H1 (cell line): ENCODE results near the gene NCOA6. TPM values are rescaled to one million over a fixed set of nuclear protein-coding genes. Genes with fewer than 3 reads are reported as not detected.

Experiments
- ATF3 ChIP-seq: IDR thresholded peaks from 2 replicates; pipeline ENCODE4 v1.6.1; 2011; ENCODE audit warnings: low read depth, mild to moderate bottlenecking, low read length; ENCODE audit not compliant: insufficient read depth
- BACH1 ChIP-seq: IDR thresholded peaks from 2 replicates; pipeline ENCODE4 v1.6.1; 2012; ENCODE audit warnings: low read length, improper control_type of control experiment
- CBX5 ChIP-seq: fragments of 300-800, 300-1000 bp; sonication (generic); IDR thresholded peaks from 2 replicates; pipeline ENCODE4 v1.7.1; 2016; ENCODE audit warnings: antibody characterized with exemption, low read length, low read depth
- CBX8 ChIP-seq: fragments of 300-800, 300-1000 bp; sonication (generic); IDR thresholded peaks from 2 replicates; pipeline ENCODE4 v1.7.1; 2016; ENCODE audit warnings: low read depth, low read length, borderline replicate concordance
- CHD7 ChIP-seq: fragments of 300-600 bp; sonication (generic); IDR thresholded peaks from 2 replicates; pipeline ENCODE4 v1.7.1; 2012; ENCODE audit warnings: low read length, moderate library complexity, mild to moderate bottlenecking, inconsistent platforms; ENCODE audit not compliant: insufficient replicate concordance
- CREB1 ChIP-seq: IDR thresholded peaks from 2 replicates; pipeline ENCODE4 v1.6.1; 2012; ENCODE audit warnings: inconsistent platforms
- EZH2 ChIP-seq: fragments of 200-600 bp; sonication (generic); IDR thresholded peaks from 2 replicates; pipeline ENCODE4 v1.7.1; 2012; ENCODE audit warnings: low read depth, mild to moderate bottlenecking, moderate library complexity, low read length, inconsistent platforms; ENCODE audit not compliant: severe bottlenecking
- POLR2A ChIP-seq, 2 experiments: IDR thresholded peaks; 1 replicate in 1 of 2; 2 replicates in 1 of 2; pipeline ENCODE4 v1.6.1; 2011; ENCODE audit warnings: low read depth in 2 of 2, low read length in 2 of 2, mild to moderate bottlenecking in 2 of 2; ENCODE audit errors: control extremely low read depth in 1 of 2
- SP2 ChIP-seq: IDR thresholded peaks from 2 replicates; pipeline ENCODE4 v1.6.1; 2012; ENCODE audit warnings: mild to moderate bottlenecking, low read length, inconsistent platforms
- SP4 ChIP-seq: IDR thresholded peaks from 2 replicates; pipeline ENCODE4 v1.6.1; 2012; ENCODE audit warnings: low read length, inconsistent platforms
- TEAD4 ChIP-seq: IDR thresholded peaks from 2 replicates; pipeline ENCODE4 v1.6.1; 2012; ENCODE audit warnings: low read depth, low read length, inconsistent platforms, mixed read lengths
- polyA plus RNA-seq, 7 experiments: library from polyadenylated mRNA; depleted of rRNA in 3 of 7; stranded (reverse) in 5 of 7; unstranded in 2 of 7; fragments of >200 nt in 5 of 7; fragments of 200-250 nt in 2 of 7; gene quantifications; 1 replicate in 5 of 7; 2 replicates in 1 of 7; 4 replicates in 1 of 7; pipeline versions ENCODE4 v1.2.1 to v1.2.3, GENCODE V29; 2011 to 2013; ENCODE audit warnings: missing spikeins in 2 of 7, mixed read lengths in 2 of 7
- total RNA-seq: library from RNA; stranded (reverse); fragmentation: NEBNext Ultra II Directional; extraction: Animal tissue kit (Norgen Biotek cat#: 25700); gene quantifications from 2 replicates; pipeline ENCODE4 v1.2.1, GENCODE V29; 2021

NCOA6 gene
- total and polyA plus RNA-seq, 2 of the 8 experiments (the other 6 are each of a cell fraction or from before 2014, with no cell fraction given) = 9.0 to 9.5 TPM

DNA sequence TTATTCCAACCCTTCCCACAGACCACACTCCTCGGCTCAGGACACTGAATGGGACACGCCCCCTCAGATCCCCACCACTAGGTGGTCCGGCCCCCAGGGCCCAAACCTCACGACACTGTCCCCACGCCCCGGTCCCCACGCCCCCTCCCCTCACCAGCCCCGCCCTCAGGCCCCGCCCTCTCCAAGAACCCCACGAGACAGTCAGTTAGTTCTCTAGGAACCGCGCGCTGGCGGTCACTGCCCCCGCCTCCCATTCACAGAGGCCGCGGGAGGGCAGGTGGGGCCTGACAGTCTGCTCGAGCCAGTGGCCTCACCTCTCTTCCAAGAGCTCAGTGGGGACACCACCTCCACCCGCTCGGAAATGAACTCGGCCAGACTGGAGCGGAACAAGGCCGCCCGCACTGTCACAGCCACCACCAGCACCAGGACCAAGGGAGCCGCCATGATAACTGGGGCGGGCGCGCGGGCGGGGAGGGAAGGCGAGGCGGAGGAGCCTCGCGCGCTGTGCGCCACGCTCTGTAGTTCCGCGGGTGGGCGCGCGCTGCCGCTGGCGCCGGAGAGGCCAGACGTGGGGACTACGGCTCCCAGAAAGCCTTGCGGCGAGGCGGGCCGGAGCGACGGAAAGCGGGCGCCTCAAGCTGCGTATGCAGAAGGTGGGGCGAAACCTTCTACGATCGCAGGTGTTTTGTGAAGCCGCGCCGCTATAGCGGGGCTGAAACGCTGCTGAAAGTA lies 148.6 kb downstream of the NCOA6 start, which contains the start of gene PIGU (continued):
- TF ChIP-seq CHD7 (no peak), SP2 (no peak), SP4 (0 out of 2 replicates have a peak, but pooled peaks have one; percentile 30), TEAD4 (no peak), BACH1 (peak; percentile 93), POLR2A (IDR thresholded peaks at IDR 0.05; ENCODE audit: control extremely low read depth in 1 of 2, low read depth in 2 of 2, low read length in 2 of 2) (peak; percentile 50 to 65; a peak in 2 of 3 replicates), CBX8 (no peak), EZH2 (no peak), ATF3 (peak; percentile 89), CBX5 (no peak), CREB1 (peak; percentile 97)
